Lung (tissue), 12 donors: Measurements from ENCODE around the gene PASK. TPM values are rescaled to one million over a fixed set of nuclear protein-coding genes. Genes with fewer than 3 reads are reported as not detected.

Source experiments
- ATAC-seq: fragments of 200-7000 bp; cut with Tn5 transposase; one replicate; pipeline ENCODE4 v1.9.1; 2020; ENCODE audit warnings: moderate number of reproducible peaks; ENCODE audit not compliant: insufficient read depth, low FRiP score
- DNase-seq, 3 donors: peaks; one replicate each; pipeline ENCODE4 v3.0.0-alpha.2; 2013 to 2017
- H3K27ac ChIP-seq, 2 donors: one replicate each; pipeline ENCODE4 v1.5.1; 2013; ENCODE audit warnings: mild to moderate bottlenecking in 2 of 2, moderate library complexity in 2 of 2, control low read depth in 1 of 2, inconsistent platforms in 1 of 2, low read depth in 1 of 2, low read length in 1 of 2
- H3K27me3 ChIP-seq, 3 donors: one replicate each; pipeline ENCODE4 v1.5.1; 2013; ENCODE audit warnings: low read length in 2 of 3; ENCODE audit not compliant: control insufficient read depth in 3 of 3, insufficient read depth in 3 of 3
- H3K36me3 ChIP-seq, 4 donors: one replicate each; pipeline ENCODE4 v1.5.1; 2013; ENCODE audit warnings: low read length in 4 of 4, mild to moderate bottlenecking in 1 of 4, moderate library complexity in 1 of 4; ENCODE audit not compliant: control insufficient read depth in 4 of 4, insufficient read depth in 4 of 4
- H3K4me1 ChIP-seq, 5 donors: one replicate each; pipeline ENCODE4 v1.5.1; 2013; ENCODE audit warnings: low read length in 5 of 5, mild to moderate bottlenecking in 2 of 5, moderate library complexity in 1 of 5; ENCODE audit not compliant: control insufficient read depth in 5 of 5, insufficient read depth in 5 of 5
- H3K4me3 ChIP-seq: one replicate; pipeline ENCODE4 v1.5.1; 2013; ENCODE audit warnings: mild to moderate bottlenecking, control low read depth, moderate library complexity
- H3K9ac ChIP-seq, 2 donors: one replicate each; pipeline ENCODE4 v1.5.1; 2013; ENCODE audit warnings: low read length in 2 of 2, control low read depth in 1 of 2; ENCODE audit not compliant: insufficient read depth in 1 of 2
- H3K9me3 ChIP-seq, 4 donors: one replicate each; pipeline ENCODE4 v1.5.1; 2013; ENCODE audit warnings: low read length in 3 of 4, mild to moderate bottlenecking in 1 of 4, moderate library complexity in 1 of 4; ENCODE audit not compliant: control insufficient read depth in 4 of 4, insufficient read depth in 3 of 4
- WGBS, 2 donors: extraction: QIAGEN DNeasy Blood & Tissue Kit; methylation state at CpG; one replicate each; pipeline ENCODE4 v1.1.7; 2013; 5-methylcytosine and 5-hydroxymethylcytosine counted together
- polyA plus RNA-seq, 2 donors: library from polyadenylated mRNA; stranded (reverse); fragments of 200-250 nt; gene quantifications; one replicate each; pipeline ENCODE4 v1.2.1, GENCODE V29; 2013
- total RNA-seq, 2 donors: library from RNA; depleted of rRNA in 1 of 2; stranded (reverse); fragments of >200 nt in 1 of 2; gene quantifications; one replicate each; pipeline ENCODE4 v1.2.1, GENCODE V29; 2014 to 2021
- TF ChIP-seq, protein P1 (sequence below): IDR thresholded peaks from 2 replicates; pipeline ENCODE4 v1.5.1; 2012; ENCODE audit warnings: mild to moderate bottlenecking; ENCODE audit errors: control extremely low read depth, extremely low read depth
- donor health status: control.
- donor health status: control.
- donor health status: Bipolar disorder and iron deficiency.
- donor health status: healthy.
- donor health status: DM: yes; HTN: yes; CAD: no.

The PASK gene
- total and polyA plus RNA-seq, 4 donors, result 3.5 to 21.8 (median 13.2) TPM

GRCh38 chr2:241163601-241164118, 14.4 kb upstream of the PASK start:
- ATAC-seq, result no peak

DNA sequence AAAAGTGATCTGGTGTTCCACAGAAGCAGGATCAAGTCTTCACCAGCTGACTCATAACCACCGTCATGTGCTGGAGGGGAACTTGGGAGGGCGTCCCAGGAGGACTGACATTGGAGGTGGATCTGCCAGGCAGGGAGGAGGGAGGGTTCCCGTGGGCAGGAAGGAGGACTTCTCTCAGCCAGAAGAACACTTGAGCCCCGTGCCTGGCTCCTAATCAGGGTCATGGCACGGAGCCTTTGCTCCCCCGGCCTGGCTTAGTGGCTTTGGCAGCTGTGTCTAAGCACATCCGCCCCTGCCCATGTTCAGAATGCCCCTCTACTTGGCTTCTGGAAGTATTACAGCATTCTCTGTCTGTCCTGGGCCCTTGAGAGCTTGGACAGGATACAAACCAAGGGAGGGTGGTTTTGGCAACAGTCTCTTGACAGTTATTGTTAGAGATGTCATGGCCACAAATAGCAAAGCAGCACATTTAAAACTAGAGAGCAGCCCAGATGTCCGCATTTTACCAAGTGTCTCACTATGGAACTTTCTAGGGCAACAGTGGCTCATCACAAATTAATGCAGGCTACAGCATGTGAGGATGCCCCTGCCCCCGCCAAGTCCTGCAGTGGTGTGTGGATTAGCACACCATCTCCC, 12.5 kb upstream of the PASK start:
- DNase-seq, result peak; percentile 15 to 61 (median 58)
- TF ChIP-seq, protein P1, sequence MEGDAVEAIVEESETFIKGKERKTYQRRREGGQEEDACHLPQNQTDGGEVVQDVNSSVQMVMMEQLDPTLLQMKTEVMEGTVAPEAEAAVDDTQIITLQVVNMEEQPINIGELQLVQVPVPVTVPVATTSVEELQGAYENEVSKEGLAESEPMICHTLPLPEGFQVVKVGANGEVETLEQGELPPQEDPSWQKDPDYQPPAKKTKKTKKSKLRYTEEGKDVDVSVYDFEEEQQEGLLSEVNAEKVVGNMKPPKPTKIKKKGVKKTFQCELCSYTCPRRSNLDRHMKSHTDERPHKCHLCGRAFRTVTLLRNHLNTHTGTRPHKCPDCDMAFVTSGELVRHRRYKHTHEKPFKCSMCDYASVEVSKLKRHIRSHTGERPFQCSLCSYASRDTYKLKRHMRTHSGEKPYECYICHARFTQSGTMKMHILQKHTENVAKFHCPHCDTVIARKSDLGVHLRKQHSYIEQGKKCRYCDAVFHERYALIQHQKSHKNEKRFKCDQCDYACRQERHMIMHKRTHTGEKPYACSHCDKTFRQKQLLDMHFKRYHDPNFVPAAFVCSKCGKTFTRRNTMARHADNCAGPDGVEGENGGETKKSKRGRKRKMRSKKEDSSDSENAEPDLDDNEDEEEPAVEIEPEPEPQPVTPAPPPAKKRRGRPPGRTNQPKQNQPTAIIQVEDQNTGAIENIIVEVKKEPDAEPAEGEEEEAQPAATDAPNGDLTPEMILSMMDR, result no peak
- H3K9ac ChIP-seq, result no peak overlapping the region
- peaks cover 0 to 10% (median 9%) of the 10 kb centered on the region in 5 donors for H3K4me1 ChIP-seq
- 40 to 74% methylated on average over 9 of the region's 9 CpGs for WGBS, 2 donors
- no peaks in the 10 kb centered on the region for H3K9me3 ChIP-seq
- H3K27me3 ChIP-seq, result no peaks in the 10 kb centered on the region
- peak overlapping the region; percentile 25 to 57 for H3K27ac ChIP-seq
- ATAC-seq, result peak; percentile 68
- H3K36me3 ChIP-seq, result peaks cover 14 to 52% (median 39%) of the 10 kb centered on the region in 4 donors
- no peak overlapping the region for H3K4me3 ChIP-seq

More at GRCh38 chr2:241163601-241164118, 14.4 kb upstream of the PASK start:
- Histone ChIP-seq H3K9ac (no peak overlapping the region), H3K4me1 (peaks cover 0 to 10% (median 8%) of the 10 kb centered on the region in 5 donors), H3K27ac (no peak overlapping the region), H3K9me3 (no peaks in the 10 kb centered on the region), H3K36me3 (peaks cover 13 to 47% (median 33%) of the 10 kb centered on the region in 4 donors), H3K27me3 (no peaks in the 10 kb centered on the region), H3K4me3 (no peak overlapping the region)
- no peak for DNase-seq
- 74 to 89% methylated on average over 3 of the region's 3 CpGs for WGBS, 2 donors
- TF ChIP-seq, protein P1, result no peak

- no peaks in the 10 kb centered on the region for H3K27me3 ChIP-seq
- no peak for DNase-seq
- no peak for ATAC-seq
- H3K36me3 ChIP-seq, result peaks cover 8 to 45% (median 35%) of the 10 kb centered on the region in 4 donors
- H3K9ac ChIP-seq, result no peak overlapping the region
- peaks cover 0 to 10% (median 9%) of the 10 kb centered on the region in 5 donors for H3K4me1 ChIP-seq
- H3K4me3 ChIP-seq, result no peak overlapping the region
- WGBS, 2 donors, result 96 to 97% methylated on average over 7 of the region's 7 CpGs
- no peaks in the 10 kb centered on the region for H3K9me3 ChIP-seq
- TF ChIP-seq, protein P1, result no peak
- H3K27ac ChIP-seq, result no peak overlapping the region
Measured at GRCh38 chr2:241160318-241160717, 11.0 kb upstream of the PASK start.
